Measurements from ENCODE around the gene CHCHD10. TPM values are rescaled to one million over a fixed set of nuclear protein-coding genes. Genes with fewer than 3 reads are reported as not detected.

CHCHD10 gene
- total and polyA plus RNA-seq, 4 experiments from 2014 or later = 16.3 to 45.9 (median 38.9) TPM

DNA sequence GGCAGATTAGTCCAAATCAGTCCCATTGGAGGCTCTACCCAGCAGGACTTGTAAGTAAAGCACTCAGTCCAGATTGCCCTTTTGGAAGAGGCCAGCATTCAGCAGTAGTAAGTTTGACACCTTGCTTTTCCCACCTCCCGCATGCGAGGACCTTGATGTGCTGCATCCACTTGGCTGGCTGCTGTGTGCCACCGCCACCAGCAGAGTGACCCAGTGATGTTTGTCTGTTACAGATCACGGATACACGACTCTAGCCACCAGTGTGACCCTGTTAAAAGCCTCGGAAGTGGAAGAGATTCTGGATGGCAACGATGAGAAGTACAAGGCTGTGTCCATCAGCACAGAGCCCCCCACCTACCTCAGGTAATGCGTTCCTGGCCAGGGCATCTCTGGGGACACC is 25.6 kb upstream of the CHCHD10 start:
- Histone ChIP-seq H3K27ac (ENCODE audit: low read depth, low read length) (no peak overlapping the region), H3K4me1 (ENCODE audit: insufficient read depth, low read length) (peaks cover 19% of the 10 kb centered on the region), H3K36me3 (ENCODE audit: insufficient read depth, low read length) (peaks cover 28% of the 10 kb centered on the region), H3K9me3 (ENCODE audit: control insufficient read depth in 1 of 2, low read length in 2 of 2) (no peaks in the 10 kb centered on the region), H3K4me3 (ENCODE audit: low read length in 2 of 2) (no peak overlapping the region), H3K27me3 (ENCODE audit: insufficient read depth, low read length) (no peaks in the 10 kb centered on the region)
- ChIA-PET POLR2A (ENCODE audit: partially characterized antibody) (no interaction called here), CTCF (ENCODE audit: partially characterized antibody) (no interaction called here)
- Mint-ChIP-seq H3K27ac (peak overlapping the region in 2 of 7 donors; percentile 43 to 48), H3K27me3 (no peaks in the 10 kb centered on the region), H3K9me3 (no peaks in the 10 kb centered on the region), H3K36me3 (peaks cover 19 to 52% of the 10 kb centered on the region in 2 donors), H3K4me1 (peaks cover 13 to 30% (median 18%) of the 10 kb centered on the region in 4 donors), H3K4me3 (no peak overlapping the region)
- intact Hi-C loops (cut with micrococcal nuclease) = no loop called here
- no peak for DNase-seq

DNA sequence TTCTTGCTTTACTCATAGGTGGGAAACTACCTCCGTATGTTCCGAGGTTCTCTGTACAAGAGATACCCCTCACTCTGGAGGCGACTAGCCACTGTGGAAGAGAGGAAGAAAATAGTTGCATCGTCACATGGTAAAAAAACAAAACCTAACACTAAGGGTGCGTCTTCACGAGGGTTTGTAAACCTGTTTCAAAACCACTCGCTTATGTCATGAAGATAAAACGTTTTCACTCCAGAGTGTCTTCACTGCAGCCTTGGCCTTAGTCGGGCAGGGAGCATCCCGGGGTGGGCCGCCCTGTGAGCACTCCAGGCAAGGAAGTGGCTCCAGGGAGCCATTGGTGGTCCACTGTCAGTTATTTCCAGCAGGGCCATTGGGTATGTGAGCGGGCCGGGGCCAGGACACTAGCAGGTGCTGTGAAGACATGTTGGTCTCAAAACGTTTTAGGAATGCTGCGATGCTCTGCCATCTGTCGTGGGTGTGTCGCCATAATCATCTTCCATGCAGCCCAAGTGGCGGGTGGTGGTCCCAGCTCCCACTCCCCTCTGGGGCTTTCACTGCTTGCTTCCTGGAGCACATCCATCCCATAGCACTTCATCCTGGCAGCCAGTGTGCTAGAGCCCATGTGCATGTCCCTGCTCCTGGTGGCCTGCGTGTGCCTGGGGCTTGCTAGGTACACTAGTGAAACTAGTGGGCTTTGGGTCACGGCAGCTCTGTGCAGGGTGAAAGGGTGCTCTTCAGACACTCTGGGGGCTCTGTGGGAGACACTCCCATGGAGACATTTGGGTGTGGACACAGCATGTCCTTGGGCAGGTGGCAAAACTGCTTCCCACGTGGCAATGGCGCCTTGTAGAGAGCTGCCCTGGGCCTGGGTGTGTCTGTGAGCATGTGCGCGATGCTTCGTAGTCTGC is 24.2 kb upstream of the CHCHD10 start:
- Histone ChIP-seq H3K27me3 (ENCODE audit: insufficient read depth, low read length) (no peaks in the 10 kb centered on the region), H3K36me3 (ENCODE audit: insufficient read depth, low read length) (peaks cover 28% of the 10 kb centered on the region), H3K27ac (ENCODE audit: low read depth, low read length) (no peak overlapping the region), H3K9me3 (ENCODE audit: control insufficient read depth in 1 of 2, low read length in 2 of 2) (no peaks in the 10 kb centered on the region), H3K4me3 (ENCODE audit: low read length in 2 of 2) (no peak overlapping the region), H3K4me1 (ENCODE audit: insufficient read depth, low read length) (peaks cover 27% of the 10 kb centered on the region)
- Mint-ChIP-seq H3K27me3 (no peaks in the 10 kb centered on the region), H3K27ac (peak overlapping the region in 3 of 7 donors; percentile 7 to 57 (median 27)), H3K4me3 (no peak overlapping the region), H3K36me3 (peaks cover 14 to 52% of the 10 kb centered on the region in 2 donors), H3K4me1 (peaks cover 18 to 40% (median 26%) of the 10 kb centered on the region in 4 donors), H3K9me3 (no peaks in the 10 kb centered on the region)
- CTCF ChIA-PET (ENCODE audit: partially characterized antibody) = no interaction called here
- POLR2A ChIA-PET (ENCODE audit: partially characterized antibody) = no interaction called here
- intact Hi-C loops (cut with micrococcal nuclease) = no loop called here
- DNase-seq = no peak

DNA sequence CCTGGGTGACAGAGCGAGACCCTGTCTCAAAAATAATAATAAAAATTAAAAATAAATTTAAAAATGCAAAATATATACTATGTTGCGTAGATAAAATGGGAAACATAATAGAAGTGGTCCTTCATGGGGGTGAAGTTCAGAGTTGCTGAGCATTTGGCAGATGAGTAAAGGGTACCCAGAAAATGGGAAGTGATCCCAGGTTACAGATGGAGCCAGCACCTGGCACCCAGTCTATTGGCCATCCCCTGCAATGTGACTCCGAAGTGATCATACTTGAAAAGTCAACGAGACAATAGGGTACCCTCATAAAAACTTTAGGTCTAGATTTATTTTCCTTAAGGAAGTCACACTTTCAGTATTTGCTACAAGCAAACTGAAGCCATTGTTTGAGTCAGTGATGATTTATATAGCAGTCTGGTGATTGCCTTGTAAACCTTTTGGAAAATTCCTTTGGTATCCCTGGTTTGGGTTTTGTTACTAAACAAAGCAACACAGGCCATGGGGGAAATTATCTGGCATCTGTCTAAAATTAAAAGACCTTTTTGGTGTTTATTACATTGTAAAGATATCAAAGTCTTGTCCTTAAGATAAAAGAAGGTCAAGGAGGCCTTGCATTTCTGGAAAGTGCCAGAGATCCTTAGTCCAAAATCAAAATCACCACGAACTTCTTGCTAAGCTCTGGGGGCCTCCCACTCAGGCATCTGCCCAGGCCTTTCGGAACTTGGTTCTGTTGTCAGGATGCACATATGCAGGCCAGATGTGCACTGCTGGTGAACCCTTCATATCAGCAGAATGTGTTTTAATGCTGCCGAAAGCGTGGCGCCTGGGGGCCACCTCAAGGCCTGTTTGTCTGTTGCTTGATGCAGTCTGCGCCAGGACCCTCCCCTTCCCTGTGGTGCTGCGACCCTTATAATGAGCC is 23.3 kb upstream of the CHCHD10 start:
- CTCF ChIA-PET (ENCODE audit: partially characterized antibody) = no interaction called here
- Mint-ChIP-seq H3K27me3 (no peaks in the 10 kb centered on the region), H3K9me3 (no peaks in the 10 kb centered on the region), H3K4me1 (peaks cover 19 to 47% (median 33%) of the 10 kb centered on the region in 4 donors), H3K27ac (no peak overlapping the region), H3K36me3 (peaks cover 14 to 45% of the 10 kb centered on the region in 2 donors), H3K4me3 (no peak overlapping the region)
- no peaks in the 10 kb centered on the region for H3K9me3 ChIP-seq (ENCODE audit: control insufficient read depth in 1 of 2, low read length in 2 of 2)
- H3K4me3 ChIP-seq (ENCODE audit: low read length in 2 of 2) = no peak overlapping the region
- peaks cover 34% of the 10 kb centered on the region for H3K4me1 ChIP-seq (ENCODE audit: insufficient read depth, low read length)
- no peak overlapping the region for H3K27ac ChIP-seq (ENCODE audit: low read depth, low read length)
- no peaks in the 10 kb centered on the region for H3K27me3 ChIP-seq (ENCODE audit: insufficient read depth, low read length)
- peaks cover 21% of the 10 kb centered on the region for H3K36me3 ChIP-seq (ENCODE audit: insufficient read depth, low read length)
- DNase-seq = no peak
- POLR2A ChIA-PET (ENCODE audit: partially characterized antibody) = no interaction called here
- intact Hi-C loops (cut with micrococcal nuclease) = no loop called here

- Histone ChIP-seq H3K4me3 (ENCODE audit: low read length in 2 of 2) (no peak overlapping the region), H3K9me3 (ENCODE audit: control insufficient read depth in 1 of 2, low read length in 2 of 2) (no peaks in the 10 kb centered on the region), H3K36me3 (ENCODE audit: insufficient read depth, low read length) (peaks cover 20% of the 10 kb centered on the region), H3K27ac (ENCODE audit: low read depth, low read length) (no peak overlapping the region), H3K4me1 (ENCODE audit: insufficient read depth, low read length) (peaks cover 34% of the 10 kb centered on the region), H3K27me3 (ENCODE audit: insufficient read depth, low read length) (no peaks in the 10 kb centered on the region)
- POLR2A ChIA-PET (ENCODE audit: partially characterized antibody) = interaction anchor here (0.6 to 0.9 kb wide), 3 partner anchors 10 to 94 kb away, joined by 3 to 4 read pairs (median 3); no protein-coding TSS in a partner anchor
- Mint-ChIP-seq H3K27me3 (no peaks in the 10 kb centered on the region), H3K36me3 (peaks cover 14 to 34% of the 10 kb centered on the region in 2 donors), H3K27ac (no peak overlapping the region), H3K4me1 (peaks cover 19 to 48% (median 34%) of the 10 kb centered on the region in 4 donors), H3K9me3 (no peaks in the 10 kb centered on the region), H3K4me3 (peak overlapping the region in 2 of 8 donors; percentile 40 to 57)
- intact Hi-C loops (cut with micrococcal nuclease) = loop anchor here (5.0 kb wide), 1 partner anchor 72 kb away; no protein-coding TSS in a partner anchor
- CTCF ChIA-PET (ENCODE audit: partially characterized antibody) = interaction anchor here (1.0 to 1.7 kb wide), 2 partner anchors 12 to 19 kb away, joined by 3 to 5 read pairs; no protein-coding TSS in a partner anchor
- DNase-seq = no peak
These were observed 21.9 kb upstream of the CHCHD10 start for GRCh38 chr22:23789638-23790037.

GRCh38 chr22:23789121-23789520 is 21.3 kb upstream of the CHCHD10 start:
- H3K27ac ChIP-seq (ENCODE audit: low read depth, low read length) = no peak overlapping the region
- POLR2A ChIA-PET (ENCODE audit: partially characterized antibody) = interaction anchor here (0.9 kb wide), 2 partner anchors 11 to 13 kb away, joined by 3 read pairs; no protein-coding TSS in a partner anchor

DNA sequence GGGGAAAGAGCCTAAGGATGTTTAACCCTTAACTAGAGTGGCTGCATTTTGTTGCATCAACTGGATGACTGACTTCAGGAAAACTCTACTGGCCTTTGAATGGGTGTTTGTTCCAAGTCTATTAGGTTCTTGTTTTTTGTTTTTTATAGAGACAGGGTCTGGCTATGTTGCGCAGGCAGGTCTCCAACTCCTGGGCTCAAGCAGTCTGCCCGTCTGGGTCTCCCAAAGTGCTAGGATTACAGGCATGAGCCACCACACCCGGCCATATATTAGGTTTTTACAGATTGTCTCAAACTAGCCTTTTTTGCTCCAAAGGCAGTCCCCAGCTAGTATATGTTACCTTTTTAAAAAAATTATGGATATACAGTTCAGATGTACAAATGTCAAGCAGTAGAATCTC is 20.1 kb upstream of the CHCHD10 start:
- H3K36me3 ChIP-seq (ENCODE audit: insufficient read depth, low read length) = peaks cover 6% of the 10 kb centered on the region
- Mint-ChIP-seq H3K4me3 (peak overlapping the region; percentile 89 to 96 (median 91)), H3K36me3 (peaks cover 8 to 24% of the 10 kb centered on the region in 2 donors), H3K27me3 (no peaks in the 10 kb centered on the region), H3K27ac (peak overlapping the region; percentile 90 to 95 (median 93)), H3K9me3 (no peaks in the 10 kb centered on the region), H3K4me1 (peaks cover 20 to 53% (median 37%) of the 10 kb centered on the region in 4 donors)
- CTCF ChIA-PET (ENCODE audit: partially characterized antibody) = interaction anchor here (0.5 to 2.1 kb wide), 2 partner anchors 17 to 598 kb away, joined by 3 to 6 read pairs; no protein-coding TSS in a partner anchor
- DNase-seq = no peak
- no peaks in the 10 kb centered on the region for H3K9me3 ChIP-seq (ENCODE audit: control insufficient read depth in 1 of 2, low read length in 2 of 2)
- H3K4me3 ChIP-seq (ENCODE audit: low read length in 2 of 2) = peak overlapping the region; percentile 55
- peaks cover 34% of the 10 kb centered on the region for H3K4me1 ChIP-seq (ENCODE audit: insufficient read depth, low read length)
- POLR2A ChIA-PET (ENCODE audit: partially characterized antibody) = interaction anchor here (1.1 to 2.4 kb wide), 4 partner anchors 17 to 369 kb away, joined by 3 to 15 read pairs (median 8); partner anchors contain the start of gene ZNF70
- intact Hi-C loops (cut with micrococcal nuclease) = loop anchor here (1.0 to 5.0 kb wide), 5 partner anchors 16 to 126 kb away; partner anchors contain the start of genes DERL3, MMP11 and ZNF70
- no peaks in the 10 kb centered on the region for H3K27me3 ChIP-seq (ENCODE audit: insufficient read depth, low read length)
- H3K27ac ChIP-seq (ENCODE audit: low read depth, low read length) = peak overlapping the region; percentile 98

More at GRCh38 chr22:23789121-23789520, 21.3 kb upstream of the CHCHD10 start:
- CTCF ChIA-PET (ENCODE audit: partially characterized antibody) = interaction anchor here (1.0 to 1.7 kb wide), 2 partner anchors 11 to 18 kb away, joined by 3 to 5 read pairs; no protein-coding TSS in a partner anchor
- Histone ChIP-seq H3K36me3 (ENCODE audit: insufficient read depth, low read length) (peaks cover 15% of the 10 kb centered on the region), H3K4me1 (ENCODE audit: insufficient read depth, low read length) (peaks cover 34% of the 10 kb centered on the region), H3K9me3 (ENCODE audit: control insufficient read depth in 1 of 2, low read length in 2 of 2) (no peaks in the 10 kb centered on the region), H3K27me3 (ENCODE audit: insufficient read depth, low read length) (no peaks in the 10 kb centered on the region), H3K4me3 (ENCODE audit: low read length in 2 of 2) (no peak overlapping the region)
- intact Hi-C loops (cut with micrococcal nuclease) = loop anchor here (5.0 kb wide), 1 partner anchor 72 kb away; no protein-coding TSS in a partner anchor
- no peak for DNase-seq
- H3K27me3 Mint-ChIP-seq = no peaks in the 10 kb centered on the region
- peak overlapping the region in 3 of 8 donors; percentile 28 to 57 (median 40) for H3K4me3 Mint-ChIP-seq
- peaks cover 14 to 30% of the 10 kb centered on the region in 2 donors for H3K36me3 Mint-ChIP-seq
- H3K27ac Mint-ChIP-seq = peak overlapping the region in 1 of 7 donors; percentile 93
- no peaks in the 10 kb centered on the region for H3K9me3 Mint-ChIP-seq
- peaks cover 21 to 53% (median 38%) of the 10 kb centered on the region in 4 donors for H3K4me1 Mint-ChIP-seq

All from CD4-positive, alpha-beta memory T cell (primary cell).